ENCODE results near the gene NRXN3.

NRXN3 gene

GRCh38 chr14:79304279-79304678 lies 1134.1 kb downstream of the NRXN3 start:
- in situ Hi-C loops (cut with MboI; ENCODE audit: low sequenced_read_pairs) = no loop called here

- in situ Hi-C loops (cut with MboI; ENCODE audit: low sequenced_read_pairs) = no loop called here
Observed at GRCh38 chr14:79306546-79306945, 1136.4 kb downstream of the NRXN3 start.

- in situ Hi-C loops (cut with MboI; ENCODE audit: low sequenced_read_pairs) = no loop called here
Observed at GRCh38 chr14:79318371-79318770, 1148.2 kb downstream of the NRXN3 start.

- in situ Hi-C loops (cut with MboI; ENCODE audit: low sequenced_read_pairs) = no loop called here
Observed at GRCh38 chr14:79320561-79320960, 1150.4 kb downstream of the NRXN3 start.

GRCh38 chr14:79321070-79321469 lies 1150.9 kb downstream of the NRXN3 start:
- in situ Hi-C loops (cut with MboI; ENCODE audit: low sequenced_read_pairs) = no loop called here

GRCh38 chr14:79325071-79325470 lies 1154.9 kb downstream of the NRXN3 start:
- in situ Hi-C loops (cut with MboI; ENCODE audit: low sequenced_read_pairs) = no loop called here

GRCh38 chr14:79325557-79325956 lies 1155.4 kb downstream of the NRXN3 start:
- in situ Hi-C loops (cut with MboI; ENCODE audit: low sequenced_read_pairs) = no loop called here

GRCh38 chr14:79328863-79329262 lies 1158.7 kb downstream of the NRXN3 start:
- in situ Hi-C loops (cut with MboI; ENCODE audit: low sequenced_read_pairs) = no loop called here

GRCh38 chr14:79331830-79332229 lies 1161.7 kb downstream of the NRXN3 start:
- in situ Hi-C loops (cut with MboI; ENCODE audit: low sequenced_read_pairs) = no loop called here

- in situ Hi-C loops (cut with MboI; ENCODE audit: low sequenced_read_pairs) = no loop called here
Observed at GRCh38 chr14:79332504-79333197, 1162.5 kb downstream of the NRXN3 start.

GRCh38 chr14:79333198-79333546 lies 1163.0 kb downstream of the NRXN3 start:
- in situ Hi-C loops (cut with MboI; ENCODE audit: low sequenced_read_pairs) = no loop called here

- in situ Hi-C loops (cut with MboI; ENCODE audit: low sequenced_read_pairs) = no loop called here
Observed at GRCh38 chr14:79334272-79334671, 1164.1 kb downstream of the NRXN3 start.

GRCh38 chr14:79337761-79338160 lies 1167.6 kb downstream of the NRXN3 start:
- in situ Hi-C loops (cut with MboI; ENCODE audit: low sequenced_read_pairs) = no loop called here

GRCh38 chr14:79342942-79343341 lies 1172.8 kb downstream of the NRXN3 start:
- in situ Hi-C loops (cut with MboI; ENCODE audit: low sequenced_read_pairs) = no loop called here

GRCh38 chr14:79351011-79351410 lies 1180.8 kb downstream of the NRXN3 start:
- in situ Hi-C loops (cut with MboI; ENCODE audit: low sequenced_read_pairs) = no loop called here

GRCh38 chr14:79352076-79352630 lies 1182.0 kb downstream of the NRXN3 start:
- in situ Hi-C loops (cut with MboI; ENCODE audit: low sequenced_read_pairs) = no loop called here

- in situ Hi-C loops (cut with MboI; ENCODE audit: low sequenced_read_pairs) = no loop called here
Observed at GRCh38 chr14:79354336-79354735, 1184.2 kb downstream of the NRXN3 start.

GRCh38 chr14:79356040-79356439 lies 1185.9 kb downstream of the NRXN3 start:
- in situ Hi-C loops (cut with MboI; ENCODE audit: low sequenced_read_pairs) = no loop called here

GRCh38 chr14:79357307-79357706 lies 1187.1 kb downstream of the NRXN3 start:
- in situ Hi-C loops (cut with MboI; ENCODE audit: low sequenced_read_pairs) = no loop called here

GRCh38 chr14:79363291-79363690 lies 1193.1 kb downstream of the NRXN3 start:
- in situ Hi-C loops (cut with MboI; ENCODE audit: low sequenced_read_pairs) = no loop called here

- in situ Hi-C loops (cut with MboI; ENCODE audit: low sequenced_read_pairs) = no loop called here
Observed at GRCh38 chr14:79369359-79370332, 1199.5 kb downstream of the NRXN3 start.

GRCh38 chr14:79370969-79371368 lies 1200.8 kb downstream of the NRXN3 start:
- in situ Hi-C loops (cut with MboI; ENCODE audit: low sequenced_read_pairs) = no loop called here

All from HL-60/S4 treated with phorbol 12-myristate 13-acetate at 8.2 ng/mL for 4 days and 3 days (cell line).